ENCODE data around the gene SCAMP1.
A peak's percentile ranks its signal among the peaks of the same experiment; 100 is the strongest.
"Not testable (repeated sequence)": the region's sequence is repeated elsewhere in the genome, so short reads cannot be mapped to it uniquely, and the experiment has no call there.

The SCAMP1 gene

GRCh38 chr5:78353520-78353919 is 6.9 kb upstream of the SCAMP1 start:
- Histone ChIP-seq H3K27ac (no peak overlapping the region), H3K36me3 (no peaks in the 10 kb centered on the region), H3K4me1 (ENCODE audit: control insufficient read depth in 1 of 2, insufficient read depth in 1 of 2, low read depth in 1 of 2, low read length in 1 of 2) (no peaks in the 10 kb centered on the region), H3K27me3 (no peaks in the 10 kb centered on the region), H3K9me3 (no peaks in the 10 kb centered on the region), H3K4me3 (ENCODE audit: low read depth in 1 of 2, low read length in 1 of 2) (no peak overlapping the region)
- TF ChIP-seq, protein P1, sequence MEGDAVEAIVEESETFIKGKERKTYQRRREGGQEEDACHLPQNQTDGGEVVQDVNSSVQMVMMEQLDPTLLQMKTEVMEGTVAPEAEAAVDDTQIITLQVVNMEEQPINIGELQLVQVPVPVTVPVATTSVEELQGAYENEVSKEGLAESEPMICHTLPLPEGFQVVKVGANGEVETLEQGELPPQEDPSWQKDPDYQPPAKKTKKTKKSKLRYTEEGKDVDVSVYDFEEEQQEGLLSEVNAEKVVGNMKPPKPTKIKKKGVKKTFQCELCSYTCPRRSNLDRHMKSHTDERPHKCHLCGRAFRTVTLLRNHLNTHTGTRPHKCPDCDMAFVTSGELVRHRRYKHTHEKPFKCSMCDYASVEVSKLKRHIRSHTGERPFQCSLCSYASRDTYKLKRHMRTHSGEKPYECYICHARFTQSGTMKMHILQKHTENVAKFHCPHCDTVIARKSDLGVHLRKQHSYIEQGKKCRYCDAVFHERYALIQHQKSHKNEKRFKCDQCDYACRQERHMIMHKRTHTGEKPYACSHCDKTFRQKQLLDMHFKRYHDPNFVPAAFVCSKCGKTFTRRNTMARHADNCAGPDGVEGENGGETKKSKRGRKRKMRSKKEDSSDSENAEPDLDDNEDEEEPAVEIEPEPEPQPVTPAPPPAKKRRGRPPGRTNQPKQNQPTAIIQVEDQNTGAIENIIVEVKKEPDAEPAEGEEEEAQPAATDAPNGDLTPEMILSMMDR (IDR thresholded peaks at IDR 0.05): no peak

DNA sequence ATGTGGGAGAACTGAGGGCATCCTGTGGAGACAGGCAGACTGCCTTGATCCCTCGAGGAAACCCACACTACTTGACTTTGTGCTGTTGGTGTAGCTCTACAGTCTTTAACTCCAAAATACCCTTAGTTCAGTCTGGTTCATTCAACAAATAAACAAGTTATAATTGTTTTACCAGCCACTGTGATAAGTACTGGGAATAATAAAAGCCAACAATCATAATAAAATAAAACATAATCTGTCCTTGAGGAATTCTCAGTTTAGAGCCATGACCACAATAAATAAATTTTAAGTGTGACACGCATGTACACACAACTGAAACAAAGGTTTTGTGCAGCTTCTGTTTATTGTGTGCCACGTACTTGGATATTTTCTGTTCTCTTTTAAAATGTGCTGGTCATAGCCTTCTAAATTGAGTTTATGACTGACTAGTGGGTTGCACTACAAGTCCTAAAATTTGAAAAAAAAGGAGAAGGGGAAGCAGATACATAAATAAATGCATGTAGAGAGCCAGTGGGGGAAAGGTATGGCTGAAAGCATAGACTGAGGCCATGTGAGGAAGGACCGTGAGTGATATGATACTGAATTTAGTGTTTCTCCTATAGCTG is 6.2 kb upstream of the SCAMP1 start:
- Histone ChIP-seq H3K27ac (no peak overlapping the region), H3K27me3 (no peaks in the 10 kb centered on the region)

GRCh38 chr5:78355561-78355960 is 4.9 kb upstream of the SCAMP1 start:
- Histone ChIP-seq H3K27me3 (no peaks in the 10 kb centered on the region), H3K4me1 (ENCODE audit: control insufficient read depth in 1 of 2, insufficient read depth in 1 of 2, low read depth in 1 of 2, low read length in 1 of 2) (peaks cover 6 to 7% of the 10 kb centered on the region in 2 experiments), H3K9me3 (no peaks in the 10 kb centered on the region), H3K4me3 (ENCODE audit: low read depth in 1 of 2, low read length in 1 of 2) (no peak overlapping the region), H3K27ac (no peak overlapping the region), H3K36me3 (no peaks in the 10 kb centered on the region)
- TF ChIP-seq, protein P1 (IDR thresholded peaks at IDR 0.05): no peak

More for the DNA sequence above, 6.2 kb upstream of the SCAMP1 start:
- TF ChIP-seq, protein P1 (IDR thresholded peaks at IDR 0.05): no peak
- Histone ChIP-seq H3K9me3 (no peaks in the 10 kb centered on the region), H3K4me1 (ENCODE audit: control insufficient read depth in 1 of 2, insufficient read depth in 1 of 2, low read depth in 1 of 2, low read length in 1 of 2) (no peaks in the 10 kb centered on the region), H3K4me3 (ENCODE audit: low read depth in 1 of 2, low read length in 1 of 2) (no peak overlapping the region), H3K36me3 (no peaks in the 10 kb centered on the region)

DNA sequence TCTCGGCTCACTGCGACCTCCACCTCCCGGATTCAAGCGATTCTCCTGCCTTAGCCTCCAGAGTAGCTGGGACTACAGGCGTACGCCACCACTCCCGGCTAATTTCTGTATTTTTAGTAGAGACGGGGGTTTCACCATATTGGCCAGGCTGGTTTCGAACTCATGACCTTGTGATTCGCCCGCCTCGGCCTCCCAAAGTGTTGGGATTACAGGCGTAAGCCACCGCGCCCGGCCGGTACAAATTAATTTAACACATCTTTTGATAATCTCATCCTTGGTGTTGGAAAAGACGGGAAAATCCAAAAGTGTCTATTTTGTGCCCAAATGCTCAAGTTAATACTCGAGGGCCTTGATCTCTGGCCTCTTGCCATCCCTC is 974 bp upstream of the SCAMP1 start:
- H3K27ac ChIP-seq: peak overlapping the region; percentile 87
- H3K4me3 ChIP-seq (ENCODE audit: low read depth in 1 of 2, low read length in 1 of 2): peak overlapping the region; percentile 92 to 95
- not testable (repeated sequence) for H3K36me3 ChIP-seq, H3K9me3 ChIP-seq, H3K27me3 ChIP-seq
- H3K4me1 ChIP-seq (ENCODE audit: control insufficient read depth in 1 of 2, insufficient read depth in 1 of 2, low read depth in 1 of 2, low read length in 1 of 2): peaks cover 14 to 22% of the 10 kb centered on the region in 2 experiments

GRCh38 chr5:78360674-78360923 is 182 bp downstream of the SCAMP1 start:
- TF ChIP-seq, protein P1 (IDR thresholded peaks at IDR 0.05): peak; percentile 5
- peak overlapping the region; percentile 87 for H3K27ac ChIP-seq
- H3K9me3 ChIP-seq: no peaks in the 10 kb centered on the region
- no peaks in the 10 kb centered on the region for H3K27me3 ChIP-seq
- H3K4me1 ChIP-seq (ENCODE audit: control insufficient read depth in 1 of 2, insufficient read depth in 1 of 2, low read depth in 1 of 2, low read length in 1 of 2): peaks cover 14 to 22% of the 10 kb centered on the region in 2 experiments
- H3K4me3 ChIP-seq (ENCODE audit: low read depth in 1 of 2, low read length in 1 of 2): peak overlapping the region; percentile 92 to 95
- no peaks in the 10 kb centered on the region for H3K36me3 ChIP-seq

DNA sequence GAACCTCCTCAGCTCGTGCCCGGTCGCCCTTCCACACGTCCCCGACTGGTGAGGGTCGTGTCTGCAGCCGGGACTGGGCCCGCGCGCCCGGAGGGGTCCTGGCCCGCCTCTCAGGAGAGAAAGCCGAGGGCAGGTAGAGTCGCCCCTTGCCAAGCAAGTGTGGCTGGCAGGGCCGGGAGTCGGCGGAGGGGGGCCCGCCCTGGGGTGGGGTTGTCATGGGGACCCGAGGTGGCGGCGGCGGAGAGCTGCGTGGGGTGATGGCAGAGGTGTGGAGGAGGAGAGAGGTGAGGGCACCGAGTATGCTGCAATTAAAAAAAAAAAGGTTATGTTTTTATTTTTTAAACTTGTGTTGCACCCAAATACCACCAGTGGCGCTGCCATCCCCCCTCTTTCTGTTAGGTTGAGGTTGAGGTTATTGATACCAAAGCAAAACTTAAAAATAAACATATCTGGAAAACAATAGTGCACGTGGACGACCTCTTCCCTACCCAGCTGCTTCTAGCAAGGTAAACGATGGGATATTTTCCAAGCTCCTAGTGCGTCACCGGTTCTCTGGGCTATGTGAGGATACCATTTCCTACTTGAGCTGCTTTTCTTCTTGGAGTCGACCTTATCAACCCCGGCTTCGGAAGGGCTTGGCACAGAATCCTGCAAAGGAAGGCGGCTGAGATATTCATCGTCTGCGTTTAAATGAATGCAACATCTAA is 660 bp downstream of the SCAMP1 start:
- H3K9me3 ChIP-seq: no peaks in the 10 kb centered on the region
- H3K27me3 ChIP-seq: no peaks in the 10 kb centered on the region
- H3K4me3 ChIP-seq (ENCODE audit: low read depth in 1 of 2, low read length in 1 of 2): peak overlapping the region; percentile 92 to 95
- H3K36me3 ChIP-seq: no peaks in the 10 kb centered on the region
- peaks cover 14 to 22% of the 10 kb centered on the region in 2 experiments for H3K4me1 ChIP-seq (ENCODE audit: control insufficient read depth in 1 of 2, insufficient read depth in 1 of 2, low read depth in 1 of 2, low read length in 1 of 2)
- peak overlapping the region; percentile 87 for H3K27ac ChIP-seq
- TF ChIP-seq, protein P1 (IDR thresholded peaks at IDR 0.05): no peak

Measured in neutrophil (primary cell).